Measurements from ENCODE around the gene DOCK1.

Gene DOCK1

GRCh38 chr10:127035827-127036226, 130.6 kb downstream of the DOCK1 start:
- DNase-seq (ENCODE audit: low spot score): no peak

GRCh38 chr10:127036987-127037386, 131.8 kb downstream of the DOCK1 start:
- no peak for DNase-seq (ENCODE audit: low spot score)

DNA sequence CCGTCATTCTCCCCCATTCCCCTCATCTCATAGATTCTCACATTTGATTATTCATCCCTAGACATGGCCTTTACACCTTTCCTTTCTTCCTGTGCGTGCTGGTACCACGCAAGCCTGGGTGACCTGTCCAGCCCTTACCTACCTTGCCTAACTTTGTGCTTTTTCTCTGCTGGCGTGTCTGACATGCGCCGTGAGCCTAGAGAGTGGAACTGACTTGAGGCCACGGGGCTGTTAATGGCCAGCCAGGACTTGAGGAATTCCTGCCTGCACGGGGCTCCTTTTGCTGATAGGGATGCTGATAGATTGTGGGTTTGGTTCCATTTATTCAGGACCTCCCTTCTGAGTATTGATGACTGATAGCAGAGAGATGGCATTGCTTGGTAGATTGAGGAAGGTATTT, 134.2 kb downstream of the DOCK1 start:
- no peak for DNase-seq (ENCODE audit: low spot score)

DNA sequence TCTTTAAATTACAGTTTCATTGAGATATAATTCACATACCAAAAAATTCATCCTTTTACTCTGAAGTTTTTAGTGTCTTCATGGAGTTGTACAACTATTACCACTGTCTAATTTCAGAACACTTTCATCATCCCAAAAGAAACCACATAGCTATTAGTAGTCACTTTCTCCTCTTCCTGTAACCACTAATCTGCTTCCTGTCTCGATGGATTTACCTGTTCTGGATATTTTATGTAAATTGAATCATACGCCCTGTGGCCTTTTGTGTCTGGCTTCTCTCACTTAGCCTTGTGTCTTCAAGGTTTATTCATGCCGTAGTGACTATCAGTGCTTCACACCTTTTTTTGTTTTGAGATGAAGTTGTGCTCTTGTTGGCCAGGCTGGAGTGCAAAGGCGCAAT, 135.5 kb downstream of the DOCK1 start:
- DNase-seq (ENCODE audit: low spot score): no peak

- DNase-seq (ENCODE audit: low spot score): no peak
Measured at GRCh38 chr10:127041552-127041951, 136.3 kb downstream of the DOCK1 start.

DNA sequence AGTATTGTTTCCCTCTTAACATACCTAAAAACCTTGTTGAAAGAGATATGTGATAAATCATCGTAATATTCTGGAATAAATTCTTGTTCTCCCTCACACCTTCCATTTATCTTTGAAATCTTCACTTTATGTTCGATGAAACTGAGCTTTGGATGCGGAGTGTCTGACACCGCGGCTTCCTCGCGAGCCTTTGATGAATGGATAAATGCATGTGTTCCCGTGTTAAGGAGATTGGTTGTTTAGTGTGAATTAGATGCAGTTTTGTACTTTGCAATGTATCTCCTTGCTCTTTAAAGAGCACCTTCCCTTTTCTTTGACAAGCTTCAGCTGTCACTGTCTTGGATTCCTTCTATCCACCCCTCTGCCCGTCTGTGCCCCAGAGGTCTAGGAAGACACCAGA, 138.1 kb downstream of the DOCK1 start:
- no peak for DNase-seq (ENCODE audit: low spot score)

GRCh38 chr10:127044186-127044585, 139.0 kb downstream of the DOCK1 start:
- no peak for DNase-seq (ENCODE audit: low spot score)

DNA sequence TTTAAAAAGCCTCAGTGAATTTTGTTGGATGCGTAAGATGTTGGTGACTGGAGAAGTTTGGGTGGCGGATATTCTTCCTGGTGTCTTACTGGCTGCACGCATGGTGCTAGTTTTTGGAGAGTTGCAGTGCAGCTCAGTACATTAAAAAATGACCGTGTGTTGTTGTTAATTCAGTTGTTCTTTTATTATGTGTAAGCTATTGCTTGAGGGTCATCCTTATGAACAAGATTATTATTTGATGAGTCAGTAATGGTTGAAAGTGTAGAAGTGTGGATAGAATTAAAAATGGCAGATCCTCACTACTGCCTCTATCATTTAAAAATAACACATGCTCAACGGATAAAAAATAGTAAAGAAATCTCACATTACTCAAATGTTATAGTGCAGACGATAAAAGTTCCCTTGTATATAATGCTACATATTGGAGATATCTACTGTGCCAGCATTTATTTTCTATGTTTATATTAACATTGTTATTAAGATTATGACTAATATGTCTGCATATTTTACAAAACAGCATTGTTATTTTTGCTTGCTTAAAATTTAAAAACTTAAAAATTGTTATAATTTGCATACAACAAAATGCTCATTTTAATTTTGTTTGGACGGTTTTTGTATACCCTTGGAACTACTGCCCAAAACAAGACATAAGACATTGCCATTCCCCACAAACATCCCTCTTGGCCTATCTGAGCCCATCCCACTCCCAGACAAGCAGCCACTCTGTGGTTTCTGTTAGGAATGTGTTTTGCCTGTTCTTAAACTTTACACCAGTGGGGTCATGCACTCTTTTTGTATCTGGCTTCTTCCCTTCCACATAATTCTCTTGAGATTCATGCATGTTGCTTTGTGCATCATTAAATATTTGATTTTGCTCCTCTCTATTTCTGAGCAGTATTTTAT, 142.0 kb downstream of the DOCK1 start:
- DNase-seq (ENCODE audit: low spot score): no peak

DNA sequence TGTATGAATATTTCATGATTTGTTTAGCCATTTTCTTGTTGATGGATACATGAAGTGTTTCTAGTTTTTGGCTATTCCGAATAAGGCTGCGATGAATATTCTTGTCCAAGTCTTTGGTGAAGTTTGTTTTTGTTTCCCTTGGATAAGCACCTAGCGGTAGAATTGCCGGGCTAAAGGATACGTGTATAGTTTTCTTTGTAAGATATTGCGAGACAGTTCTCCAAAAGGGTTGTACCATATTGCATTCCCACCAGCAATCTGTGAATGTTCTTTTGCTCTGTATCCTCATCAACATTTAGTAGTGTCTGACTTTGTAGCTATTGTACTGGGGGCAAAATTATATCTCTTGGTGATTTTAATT, 142.6 kb downstream of the DOCK1 start:
- DNase-seq (ENCODE audit: low spot score): no peak

DNA sequence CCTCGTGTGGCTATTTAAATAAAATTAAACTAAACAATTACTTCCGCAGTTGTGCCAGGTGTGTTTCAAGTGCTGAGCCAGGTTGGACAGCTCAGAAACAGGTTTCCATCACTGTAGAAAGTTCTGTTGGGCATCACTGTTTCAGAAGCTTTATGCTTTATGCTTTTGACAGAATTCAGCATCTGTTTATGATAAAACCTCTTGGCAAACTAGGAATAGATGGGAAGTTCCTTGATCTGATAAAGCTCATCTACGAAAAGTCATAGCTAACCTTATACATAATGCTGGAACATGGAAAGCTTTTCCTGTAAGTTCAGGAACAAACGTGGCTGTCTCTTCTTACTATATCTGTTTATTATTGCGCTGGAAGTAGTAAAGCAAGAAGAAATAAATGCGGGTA, 143.4 kb downstream of the DOCK1 start:
- no peak for DNase-seq (ENCODE audit: low spot score)

DNA sequence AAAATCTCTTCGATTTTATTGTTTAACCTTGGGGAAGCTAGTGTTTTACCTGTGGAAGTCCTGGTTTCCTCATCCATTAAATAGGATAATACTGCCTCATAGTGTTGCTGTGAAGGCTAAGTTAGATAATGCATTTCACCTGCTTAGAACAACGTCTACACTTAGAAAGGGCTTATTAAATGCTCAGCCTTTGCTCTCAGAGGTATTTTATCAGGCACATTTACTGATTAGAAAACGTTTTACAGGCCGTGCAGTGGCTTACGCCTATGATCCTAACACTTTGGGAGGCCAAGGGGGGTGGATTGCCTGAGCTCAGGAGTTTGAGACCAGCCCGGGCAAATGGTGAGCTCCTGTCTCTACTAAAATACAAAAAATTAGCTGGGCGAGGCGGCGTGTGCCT, 146.8 kb downstream of the DOCK1 start:
- DNase-seq (ENCODE audit: low spot score): no peak

DNA sequence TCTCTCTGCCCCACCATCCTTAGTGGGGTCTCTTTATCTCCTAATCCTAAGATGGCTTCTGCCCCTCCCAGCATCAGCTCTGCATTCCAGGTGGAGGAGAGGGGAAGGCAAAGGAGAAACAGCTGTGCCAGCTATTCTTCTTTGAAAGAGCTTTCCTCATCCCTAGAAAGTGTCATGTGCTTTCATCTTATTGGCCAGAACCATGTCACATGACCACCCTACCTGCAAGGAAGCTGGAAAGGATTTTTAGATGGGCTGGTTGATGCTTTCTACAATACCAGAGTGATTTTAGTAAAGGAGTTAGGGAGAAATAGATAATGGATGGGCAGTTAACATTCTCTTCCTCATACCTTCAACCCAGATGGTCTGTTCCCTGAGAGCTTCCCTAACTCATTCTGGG, 150.0 kb downstream of the DOCK1 start:
- DNase-seq (ENCODE audit: low spot score): no peak

- DNase-seq (ENCODE audit: low spot score): no peak
Measured at GRCh38 chr10:127059314-127059713, 154.1 kb downstream of the DOCK1 start.

- DNase-seq (ENCODE audit: low spot score): no peak
Measured at GRCh38 chr10:127063762-127064161, 158.5 kb downstream of the DOCK1 start.

GRCh38 chr10:127064474-127064873, 159.2 kb downstream of the DOCK1 start:
- no peak for DNase-seq (ENCODE audit: low spot score)

GRCh38 chr10:127067542-127068194, 162.4 kb downstream of the DOCK1 start:
- DNase-seq (ENCODE audit: low spot score): no peak

DNA sequence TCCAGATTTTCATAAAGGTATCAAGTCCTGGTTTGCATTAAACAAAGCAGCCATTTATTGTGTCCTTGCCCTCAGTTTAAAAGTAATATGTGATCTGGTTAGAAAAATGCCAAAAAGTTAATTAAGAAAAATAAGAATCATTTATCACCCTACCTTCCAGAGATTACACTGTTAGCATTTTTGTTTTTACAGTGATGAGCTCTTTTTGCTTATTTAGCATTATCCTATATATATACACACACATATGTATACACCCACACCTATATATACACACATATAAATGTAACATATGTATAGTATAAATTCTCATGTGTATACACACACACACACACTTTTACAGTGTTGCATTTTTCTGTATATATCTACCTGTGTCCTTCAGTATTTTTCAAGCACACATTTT, 163.3 kb downstream of the DOCK1 start:
- DNase-seq (ENCODE audit: low spot score): no peak

- no peak for DNase-seq (ENCODE audit: low spot score)
Measured at GRCh38 chr10:127069436-127069835, 164.2 kb downstream of the DOCK1 start.

DNA sequence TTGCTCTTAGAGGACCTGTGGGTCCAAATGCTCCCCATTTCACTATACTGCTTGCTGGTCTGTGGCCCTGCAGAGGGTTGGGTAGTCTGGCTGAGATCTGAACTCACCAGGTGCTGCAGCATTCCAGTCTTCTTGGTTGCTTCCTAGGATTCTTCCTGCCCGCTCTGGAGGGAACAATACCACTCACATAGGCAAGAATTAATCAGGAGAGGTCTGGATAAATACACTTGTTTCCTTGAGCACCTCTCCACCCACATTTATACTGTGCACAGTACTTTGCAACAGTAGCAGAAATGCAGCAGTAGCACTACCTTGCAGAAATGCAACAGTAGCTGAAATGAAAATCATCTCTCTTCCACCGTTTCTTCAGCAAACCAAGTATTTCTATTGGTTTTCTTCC, 165.9 kb downstream of the DOCK1 start:
- DNase-seq (ENCODE audit: low spot score): no peak

DNA sequence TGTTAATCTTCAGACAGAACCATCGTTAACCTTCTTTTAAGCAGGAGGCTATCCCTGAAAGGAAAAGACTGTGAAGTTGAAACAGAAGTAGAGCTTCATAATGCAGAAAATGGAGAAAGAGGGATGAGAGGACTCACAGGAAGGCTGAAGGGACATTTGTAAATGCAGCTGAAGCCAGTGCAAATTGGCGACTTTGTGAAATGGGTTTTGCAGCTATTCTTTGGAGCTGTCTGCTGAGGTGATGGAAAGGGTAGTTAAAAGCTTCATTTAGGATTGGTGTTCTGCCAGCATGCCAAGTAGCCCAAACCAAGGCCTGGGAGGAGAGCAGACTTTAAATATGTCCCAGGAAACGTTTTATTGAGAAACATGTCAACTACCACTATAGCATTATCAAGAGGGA, 168.4 kb downstream of the DOCK1 start:
- DNase-seq (ENCODE audit: low spot score): no peak

DNA sequence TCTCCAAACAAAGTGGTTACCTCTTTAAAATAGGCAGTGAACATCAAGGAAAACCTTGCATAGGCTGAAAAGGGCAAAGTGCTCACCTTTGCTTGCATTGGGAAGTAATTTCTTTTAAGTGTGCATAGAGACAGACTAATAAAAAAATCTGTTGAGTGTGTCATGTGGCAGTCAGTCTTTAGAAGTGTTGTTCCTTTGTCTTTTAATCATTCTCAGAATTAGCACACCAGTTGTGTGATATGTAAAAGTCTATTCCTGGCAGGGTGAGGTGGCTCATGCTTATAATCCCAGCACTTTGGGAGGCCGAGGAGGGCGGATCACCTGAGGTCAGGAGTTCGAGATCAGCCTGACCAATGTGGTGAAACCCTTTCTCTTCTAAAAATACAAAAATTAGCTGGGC, 174.2 kb downstream of the DOCK1 start:
- DNase-seq (ENCODE audit: low spot score): no peak

- no peak for DNase-seq (ENCODE audit: low spot score)
Measured at GRCh38 chr10:127080317-127080716, 175.1 kb downstream of the DOCK1 start.

GRCh38 chr10:127081851-127082345, 176.7 kb downstream of the DOCK1 start:
- no peak for DNase-seq (ENCODE audit: low spot score)
